Liver (tissue), 3 donors: ENCODE results near the gene GRAMD1A.

ENCODE experiments used
- CTCF ChIP-seq: fragments of 150-350 bp; IDR thresholded peaks from 2 replicates; pipeline ENCODE4 v1.5.1; 2017; ENCODE audit warnings: improper control_type of control experiment, low read depth, low read length; ENCODE audit not compliant: missing input control
- EGR1 ChIP-seq, 2 donors: IDR thresholded peaks; 2 replicates each; pipeline ENCODE4 v1.6.1; 2016 to 2018; ENCODE audit warnings: antibody characterized with exemption in 2 of 2, low read depth in 2 of 2
- MAX ChIP-seq: IDR thresholded peaks from 2 replicates; pipeline ENCODE4 v1.6.1; 2016; ENCODE audit warnings: antibody characterized with exemption
- RAD21 ChIP-seq, 2 donors: IDR thresholded peaks; 2 replicates each; pipeline ENCODE4 v1.6.1; 2016; ENCODE audit warnings: antibody characterized with exemption in 2 of 2, mild to moderate bottlenecking in 2 of 2
- REST ChIP-seq: IDR thresholded peaks from 2 replicates; pipeline ENCODE4 v1.6.1; 2016; ENCODE audit warnings: antibody characterized with exemption, mild to moderate bottlenecking
- SP1 ChIP-seq: IDR thresholded peaks from 2 replicates; pipeline ENCODE4 v1.6.1; 2018; ENCODE audit warnings: antibody characterized with exemption, mild to moderate bottlenecking
- donor health status: healthy.
- donor health status: healthy.

GRCh38 chr19:35000338-35000646 is 169 bp downstream of the GRAMD1A start:
- no peak for TF ChIP-seq RAD21 (IDR thresholded peaks at IDR 0.05)
- TF ChIP-seq CTCF, result no peak
- TF ChIP-seq SP1, result no peak
- TF ChIP-seq REST, result no peak
- TF ChIP-seq EGR1 (IDR thresholded peaks at IDR 0.05; ENCODE audit: low read depth in 2 of 2), result no peak
- TF ChIP-seq MAX, result no peak
